Hematopoietic multipotent progenitor cell treated with erythropoietin and hydrocortisone succinate and interleukin-3 and kit ligand, for 17 days (in vitro differentiated cells): ENCODE results near the gene H3-3A.
"Not testable (repeated sequence)": the region's sequence is repeated elsewhere in the genome, so short reads cannot be mapped to it uniquely, and the experiment has no call there.

Source experiments
- DNase-seq: peaks from one replicate; pipeline ENCODE4 v3.0.0-alpha.2; 2015; ENCODE audit warnings: low spot score

Gene H3-3A

GRCh38 chr1:226085675-226086285 lies 23.3 kb downstream of the H3-3A start:
- no peak for DNase-seq

GRCh38 chr1:226086776-226087175 lies 24.3 kb downstream of the H3-3A start:
- DNase-seq, result no peak

- DNase-seq, result no peak
Measured at GRCh38 chr1:226091461-226091860, 28.9 kb downstream of the H3-3A start.

GRCh38 chr1:226092048-226092820 lies 29.7 kb downstream of the H3-3A start:
- not testable (repeated sequence) for DNase-seq

- DNase-seq, result no peak
Measured at GRCh38 chr1:226092965-226093364, 30.4 kb downstream of the H3-3A start.

- no peak for DNase-seq
Measured at GRCh38 chr1:226093621-226094020, 31.1 kb downstream of the H3-3A start.

- no peak for DNase-seq
Measured at GRCh38 chr1:226094451-226094850, 31.9 kb downstream of the H3-3A start.

- no peak for DNase-seq
Measured at GRCh38 chr1:226095286-226095685, 32.8 kb downstream of the H3-3A start.

GRCh38 chr1:226097866-226098625 lies 35.5 kb downstream of the H3-3A start:
- DNase-seq, result no peak

- no peak for DNase-seq
Measured at GRCh38 chr1:226098870-226099835, 36.6 kb downstream of the H3-3A start.

- DNase-seq, result peak; percentile 37
Measured at GRCh38 chr1:226100436-226101391, 38.2 kb downstream of the H3-3A start.

GRCh38 chr1:226104671-226105121 lies 42.2 kb downstream of the H3-3A start:
- DNase-seq, result no peak

GRCh38 chr1:226107471-226108460 lies 45.2 kb downstream of the H3-3A start:
- DNase-seq, result no peak

GRCh38 chr1:226108935-226109828 lies 46.7 kb downstream of the H3-3A start:
- no peak for DNase-seq

GRCh38 chr1:226109829-226110248 lies 47.3 kb downstream of the H3-3A start:
- no peak for DNase-seq

GRCh38 chr1:226110249-226111097 lies 48.0 kb downstream of the H3-3A start:
- no peak for DNase-seq
